Measurements from ENCODE around the gene NAP1L5.

Gene NAP1L5, protein sequence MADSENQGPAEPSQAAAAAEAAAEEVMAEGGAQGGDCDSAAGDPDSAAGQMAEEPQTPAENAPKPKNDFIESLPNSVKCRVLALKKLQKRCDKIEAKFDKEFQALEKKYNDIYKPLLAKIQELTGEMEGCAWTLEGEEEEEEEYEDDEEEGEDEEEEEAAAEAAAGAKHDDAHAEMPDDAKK

GRCh38 chr4:88697588-88698329 lies at the start of gene NAP1L5:
TSS of gene NAP1L5 (minus strand) at chr4:88697829. CDS start at chr4:88697754, 75 bp downstream.
- peak; percentile 47 for DNase-seq (ENCODE audit: low read depth)

DNA sequence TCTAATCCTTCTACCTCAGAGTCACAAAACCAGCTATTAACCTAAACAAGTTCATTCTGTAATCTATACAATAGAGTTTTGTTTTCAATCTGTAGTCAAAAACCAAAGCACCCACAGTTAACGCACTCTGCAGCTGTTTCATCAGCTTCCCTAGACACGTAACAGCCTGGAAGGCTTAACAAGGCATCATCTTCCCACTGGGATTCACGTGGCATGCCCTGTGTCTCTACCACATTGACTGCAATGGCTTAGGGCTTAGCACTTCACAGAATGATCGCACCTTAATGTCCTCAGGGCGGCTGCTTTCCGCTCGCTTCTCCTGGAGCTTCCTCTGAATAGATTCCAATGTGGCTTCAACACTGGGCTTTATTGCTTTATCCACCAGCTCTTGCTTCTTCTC lies 49.7 kb upstream of the NAP1L5 start:
- DNase-seq (ENCODE audit: low read depth), result no peak

DNA sequence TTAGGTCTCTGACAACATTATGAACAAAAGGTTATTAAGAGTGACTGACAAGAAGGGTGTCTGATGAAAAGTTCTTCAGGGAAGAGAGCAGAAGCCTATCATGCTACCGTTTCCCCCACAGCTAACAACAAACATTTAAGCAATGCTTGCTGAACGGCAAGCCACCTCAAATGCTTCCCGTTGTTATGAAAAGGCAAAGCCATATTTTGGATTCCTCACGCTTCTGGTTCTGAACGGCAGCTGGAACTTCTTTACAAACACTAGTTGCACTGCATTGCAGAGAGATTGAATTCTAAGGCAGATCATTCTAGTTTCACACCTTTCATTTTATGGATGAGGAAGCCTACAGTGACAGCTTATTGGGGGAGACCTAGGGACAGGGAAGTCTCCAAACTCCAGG lies 48.6 kb upstream of the NAP1L5 start:
- DNase-seq (ENCODE audit: low read depth), result no peak

DNA sequence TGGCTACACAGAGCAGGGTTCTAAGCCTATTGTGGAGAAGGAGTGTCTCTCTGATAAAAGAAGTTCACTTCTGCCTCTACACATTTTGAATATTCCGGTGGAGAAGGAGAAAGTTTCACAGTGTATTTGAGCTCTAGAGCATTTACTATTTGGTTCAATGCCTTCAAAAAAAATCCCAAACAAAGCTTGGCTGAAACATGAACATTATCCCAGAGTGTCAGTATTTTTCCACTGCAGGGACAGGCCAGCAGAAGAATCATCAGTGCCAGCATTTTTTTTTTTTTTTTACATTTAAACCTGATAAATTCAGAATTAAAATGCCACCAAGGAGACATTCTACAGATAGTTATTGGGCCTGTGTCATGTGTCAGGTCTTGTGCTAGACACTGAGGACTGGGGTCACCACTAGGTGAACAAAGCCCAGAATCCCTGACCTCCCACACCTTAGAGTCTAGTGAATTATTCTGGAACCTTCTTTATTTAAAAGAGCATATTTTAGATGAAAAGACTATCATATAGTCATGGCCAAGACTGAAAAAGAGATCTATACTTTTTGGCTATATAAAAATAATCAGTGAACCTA lies 48.0 kb upstream of the NAP1L5 start:
- no peak for DNase-seq (ENCODE audit: low read depth)

DNA sequence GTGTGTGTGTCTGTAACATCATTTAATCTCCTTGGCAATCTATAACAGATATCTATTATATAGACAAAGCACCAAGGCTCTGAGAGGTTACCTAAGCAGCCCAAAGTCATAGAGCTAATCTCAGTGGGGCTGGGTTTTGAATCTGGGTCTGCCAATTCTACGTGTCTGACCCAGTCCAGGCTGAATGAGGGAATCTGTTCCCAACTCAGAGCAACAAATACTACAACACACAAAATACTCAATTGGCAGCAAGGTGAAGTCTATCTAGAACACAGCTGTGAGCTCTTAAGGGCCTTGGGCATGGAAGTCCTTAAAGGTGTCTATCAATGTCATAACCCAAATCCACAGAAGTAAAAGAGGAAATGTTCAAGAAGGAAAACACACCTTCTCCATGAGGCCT lies 47.5 kb upstream of the NAP1L5 start:
- DNase-seq (ENCODE audit: low read depth), result no peak

- DNase-seq (ENCODE audit: low read depth), result no peak
Observed at GRCh38 chr4:88744609-88745008, 47.0 kb upstream of the NAP1L5 start.

GRCh38 chr4:88743696-88744095 lies 46.1 kb upstream of the NAP1L5 start:
- DNase-seq (ENCODE audit: low read depth), result no peak

GRCh38 chr4:88742561-88742960 lies 44.9 kb upstream of the NAP1L5 start:
- no peak for DNase-seq (ENCODE audit: low read depth)

DNA sequence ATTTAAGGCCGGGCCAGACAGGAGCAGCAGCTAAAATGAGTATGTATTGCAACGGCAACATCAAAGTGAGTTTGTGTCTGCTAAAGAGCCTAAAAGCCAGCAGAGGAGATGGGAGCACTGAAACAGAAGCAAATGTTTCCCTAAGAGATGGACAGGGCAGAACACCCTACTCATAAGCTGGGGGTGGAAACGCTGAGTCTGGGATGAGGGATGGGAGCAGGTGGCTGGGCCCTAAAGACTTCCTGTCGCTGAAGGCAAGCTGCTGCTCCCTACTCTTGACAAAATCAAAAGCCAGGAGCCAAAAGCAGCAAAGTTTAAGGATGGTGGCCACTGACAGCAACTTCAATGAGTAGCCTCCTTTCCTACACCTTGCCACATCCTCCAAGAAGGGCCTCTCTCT lies 40.6 kb upstream of the NAP1L5 start:
- DNase-seq (ENCODE audit: low read depth), result no peak

DNA sequence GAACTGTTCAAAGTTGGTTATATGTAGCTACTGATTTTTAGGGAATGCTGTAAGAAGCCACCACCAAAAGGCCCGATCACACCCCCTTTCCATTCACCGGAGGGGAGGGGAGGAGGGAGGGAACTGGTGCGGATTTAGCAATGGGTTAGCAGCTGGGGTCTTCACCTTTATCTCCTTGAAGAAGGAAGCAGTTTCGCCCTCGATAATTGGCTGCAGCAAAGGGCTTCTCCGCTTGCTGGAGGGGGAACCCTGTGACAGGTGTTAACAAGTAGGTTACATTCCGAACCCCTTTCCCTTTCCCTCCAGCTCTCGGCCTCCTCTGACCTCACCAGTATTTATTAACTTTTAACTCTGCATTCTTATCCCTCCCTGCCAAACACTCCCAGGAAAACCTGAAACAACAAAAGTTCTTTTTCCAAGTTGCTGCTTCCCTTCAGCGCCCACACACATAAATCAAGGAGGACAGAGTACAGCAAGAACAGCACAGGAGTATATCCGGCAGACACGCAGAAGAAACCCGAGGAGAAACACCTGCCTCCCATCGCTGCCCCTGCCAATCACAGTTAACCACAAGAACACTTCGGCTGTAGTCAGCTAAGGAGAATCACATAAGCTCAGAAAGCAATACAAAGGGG lies 39.8 kb upstream of the NAP1L5 start:
- DNase-seq (ENCODE audit: low read depth), result no peak

DNA sequence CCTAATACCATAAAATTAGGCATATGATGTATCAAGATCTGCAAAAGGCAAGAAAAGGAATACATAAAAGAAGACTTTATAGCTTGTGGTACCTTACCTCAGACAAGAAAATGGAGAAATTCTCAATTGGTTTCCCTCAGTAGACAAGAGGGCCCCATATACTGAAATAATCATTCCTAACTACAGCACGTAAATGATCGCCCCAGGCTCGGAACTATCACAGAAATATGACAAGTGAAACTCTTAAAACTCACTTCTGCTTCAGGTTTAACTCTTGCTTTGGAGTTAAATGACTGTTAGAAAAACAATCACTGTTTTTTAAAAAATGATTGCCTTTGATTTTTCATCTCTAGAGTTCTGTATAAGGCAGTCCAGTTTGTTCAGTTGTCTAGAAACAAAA lies 38.6 kb upstream of the NAP1L5 start:
- no peak for DNase-seq (ENCODE audit: low read depth)

DNA sequence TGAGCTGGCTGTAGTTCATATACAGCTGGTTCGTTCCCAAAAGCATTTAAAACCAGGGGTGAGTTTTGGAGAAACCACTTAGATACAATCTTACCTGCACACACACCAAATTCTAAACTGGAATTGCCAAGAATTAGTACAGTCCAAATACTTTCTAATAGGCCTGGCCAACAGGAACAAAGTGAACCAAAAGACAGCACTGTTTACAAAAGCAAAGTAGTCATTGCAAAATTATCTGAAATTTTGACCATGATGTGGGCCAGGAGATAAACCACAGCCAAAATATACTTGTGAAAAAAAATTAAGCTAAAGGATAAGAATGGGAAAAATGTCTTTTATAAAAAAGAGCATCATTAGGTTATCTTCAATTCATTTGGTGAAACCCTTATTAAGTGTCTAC lies 37.9 kb upstream of the NAP1L5 start:
- DNase-seq (ENCODE audit: low read depth), result no peak

GRCh38 chr4:88734403-88734949 lies 36.8 kb upstream of the NAP1L5 start:
- DNase-seq (ENCODE audit: low read depth), result no peak

DNA sequence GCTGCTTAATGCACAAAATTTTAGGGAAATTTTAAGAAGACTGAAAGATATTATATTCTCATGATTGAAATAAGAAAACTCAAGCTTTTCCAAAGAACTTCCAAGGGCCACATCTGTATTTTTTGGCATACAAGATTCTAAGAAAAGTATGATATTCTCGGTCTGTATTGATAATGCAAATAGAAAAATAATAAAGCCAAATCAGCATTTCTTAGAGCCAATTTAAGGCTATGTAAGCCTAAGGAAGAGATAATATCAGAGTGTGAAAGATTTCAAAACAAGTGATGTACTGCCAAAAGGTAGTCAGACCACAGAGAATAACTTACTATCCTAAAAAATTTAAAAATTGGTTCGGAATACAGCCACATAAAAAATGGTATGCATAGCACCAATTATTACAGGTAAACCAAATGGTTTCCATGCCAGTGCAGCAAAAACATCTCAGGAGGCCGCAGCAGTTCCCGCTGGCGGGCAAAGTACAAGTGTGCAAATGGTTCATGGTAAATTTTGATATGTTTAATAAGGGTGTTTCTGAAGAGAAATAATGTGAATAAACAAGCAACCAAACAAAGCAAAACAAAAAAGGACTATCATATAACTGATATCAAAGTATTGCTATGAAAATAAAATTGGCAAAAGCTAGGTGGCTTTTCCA lies 35.2 kb upstream of the NAP1L5 start:
- no peak for DNase-seq (ENCODE audit: low read depth)

DNA sequence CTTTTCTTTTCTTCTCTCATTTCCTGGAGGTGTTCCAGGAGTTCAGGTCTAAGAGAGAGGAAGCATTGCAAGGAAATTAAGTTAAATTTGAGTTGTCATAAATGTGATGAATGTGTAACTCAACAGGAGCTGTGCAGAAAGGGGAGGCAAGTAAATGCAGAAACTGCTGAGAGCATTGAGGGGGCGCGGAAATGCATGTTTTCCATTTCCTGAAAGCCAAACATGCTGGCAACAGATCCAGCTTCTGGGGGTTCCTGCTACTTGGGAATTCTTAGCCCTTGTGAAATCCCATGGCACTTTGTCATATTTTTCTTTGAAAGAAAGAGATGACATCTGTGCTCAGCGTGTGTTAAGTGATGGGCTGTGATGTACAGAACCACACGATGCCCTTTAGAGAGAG lies 33.8 kb upstream of the NAP1L5 start:
- no peak for DNase-seq (ENCODE audit: low read depth)

GRCh38 chr4:88730811-88731210 lies 33.2 kb upstream of the NAP1L5 start:
- no peak for DNase-seq (ENCODE audit: low read depth)

GRCh38 chr4:88729146-88729760 lies 31.6 kb upstream of the NAP1L5 start:
- DNase-seq (ENCODE audit: low read depth), result no peak

GRCh38 chr4:88728146-88728545 lies 30.5 kb upstream of the NAP1L5 start:
- DNase-seq (ENCODE audit: low read depth), result no peak

- no peak for DNase-seq (ENCODE audit: low read depth)
Observed at GRCh38 chr4:88725986-88726385, 28.4 kb upstream of the NAP1L5 start.

- DNase-seq (ENCODE audit: low read depth), result no peak
Observed at GRCh38 chr4:88725143-88725542, 27.5 kb upstream of the NAP1L5 start.

- no peak for DNase-seq (ENCODE audit: low read depth)
Observed at GRCh38 chr4:88724406-88724805, 26.8 kb upstream of the NAP1L5 start.

GRCh38 chr4:88722828-88723227 lies 25.2 kb upstream of the NAP1L5 start:
- DNase-seq (ENCODE audit: low read depth), result no peak
